CD14-positive monocyte (primary cell): Measurements from ENCODE around the gene LYRM7. TPM values are rescaled to one million over a fixed set of nuclear protein-coding genes. Genes with fewer than 3 reads are reported as not detected.

ENCODE experiments used
- DNase-seq, 3 donors: peaks; one replicate each; pipeline ENCODE4 v3.0.0-alpha.2; 2011 to 2022
- H2AFZ ChIP-seq: 2 replicates; pipeline ENCODE4 v1.6.0; 2012; ENCODE audit warnings: mild to moderate bottlenecking, low read depth, low read length, inconsistent platforms; ENCODE audit not compliant: insufficient read depth, poor library complexity, severe bottlenecking
- H3K27ac ChIP-seq, 2 donors: 1 replicate in 1 of 2; 2 replicates in 1 of 2; pipeline ENCODE4 v1.5.1; 2012 to 2013; ENCODE audit warnings: low read length in 2 of 2, control low read depth in 1 of 2, inconsistent platforms in 1 of 2, low read depth in 1 of 2, mild to moderate bottlenecking in 1 of 2
- H3K27me3 ChIP-seq, 2 donors: one replicate each; pipeline versions ENCODE4 v1.6.0 to v1.6.1; 2011 to 2013; ENCODE audit warnings: low read length in 2 of 2; ENCODE audit not compliant: control insufficient read depth in 2 of 2, insufficient read depth in 2 of 2
- H3K36me3 ChIP-seq, 2 donors: replicated peaks in 1 of 2; 1 replicate in 1 of 2; 2 replicates in 1 of 2; pipeline versions ENCODE4 v1.5.1 to v1.6.1; 2012 to 2013; ENCODE audit warnings: low read length in 2 of 2, control low read depth in 1 of 2, inconsistent platforms in 1 of 2, mild to moderate bottlenecking in 1 of 2; ENCODE audit not compliant: insufficient read depth in 2 of 2, control insufficient read depth in 1 of 2
- H3K4me1 ChIP-seq, 2 donors: 1 replicate in 1 of 2; 2 replicates in 1 of 2; pipeline versions ENCODE4 v1.5.1 to v1.6.1; 2012 to 2013; ENCODE audit warnings: low read length in 2 of 2, control low read depth in 1 of 2, inconsistent platforms in 1 of 2, mild to moderate bottlenecking in 1 of 2, moderate library complexity in 1 of 2; ENCODE audit not compliant: insufficient read depth in 2 of 2, control insufficient read depth in 1 of 2
- H3K4me2 ChIP-seq: replicated peaks from 2 replicates; pipeline ENCODE3; 2012; ENCODE audit warnings: low read length, moderate library complexity, mild to moderate bottlenecking; ENCODE audit not compliant: poor library complexity, severe bottlenecking; ENCODE audit errors: extremely low read depth
- H3K4me3 ChIP-seq, 3 experiments: fragments of 200-600 bp in 1 of 3; sonication (generic) in 1 of 3; replicated peaks in 1 of 3; 1 replicate in 2 of 3; 2 replicates in 1 of 3; pipeline ENCODE4 v1.5.1; 2011 to 2013; ENCODE audit warnings: low read length in 3 of 3, mild to moderate bottlenecking in 3 of 3, control low read depth in 2 of 3, low read depth in 2 of 3, inconsistent platforms in 1 of 3, moderate library complexity in 1 of 3
- H3K79me2 ChIP-seq: 2 replicates; pipeline ENCODE4 v1.6.0; 2012; ENCODE audit warnings: mild to moderate bottlenecking, control low read depth, inconsistent platforms, low read length, moderate library complexity; ENCODE audit not compliant: insufficient read depth
- H3K9ac ChIP-seq: 2 replicates; pipeline ENCODE4 v1.6.0; 2017; ENCODE audit warnings: low read length, mild to moderate bottlenecking; ENCODE audit not compliant: insufficient read depth, poor library complexity, severe bottlenecking
- H3K9me3 ChIP-seq, 2 donors: replicated peaks in 1 of 2; 1 replicate in 1 of 2; 2 replicates in 1 of 2; pipeline versions ENCODE4 v1.5.1 to v1.6.1; 2012 to 2013; ENCODE audit warnings: low read length in 2 of 2, control low read depth in 1 of 2; ENCODE audit not compliant: control insufficient read depth in 1 of 2, insufficient read depth in 1 of 2
- H4K20me1 ChIP-seq: 2 replicates; pipeline ENCODE4 v1.6.0; 2012; ENCODE audit warnings: mild to moderate bottlenecking, low read length, control low read depth, moderate library complexity; ENCODE audit not compliant: insufficient read depth
- H3K27ac Mint-ChIP-seq, 7 donors: one replicate each; pipeline ENCODE4 v1.8.0; 2020; ENCODE audit warnings: mild to moderate bottlenecking in 7 of 7, mixed read lengths in 7 of 7, moderate library complexity in 6 of 7, inconsistent platforms in 2 of 7
- H3K27me3 Mint-ChIP-seq, 3 donors: one replicate each; pipeline ENCODE4 v1.8.0; 2021 to 2022; ENCODE audit warnings: low read depth in 3 of 3, mild to moderate bottlenecking in 3 of 3, mixed read lengths in 3 of 3, moderate library complexity in 3 of 3, inconsistent platforms in 1 of 3
- H3K36me3 Mint-ChIP-seq, 2 donors: one replicate each; pipeline ENCODE4 v1.8.0; 2020; ENCODE audit warnings: mixed read lengths in 2 of 2, inconsistent platforms in 1 of 2, mild to moderate bottlenecking in 1 of 2
- H3K4me1 Mint-ChIP-seq: one replicate; pipeline ENCODE4 v1.8.0; 2020; ENCODE audit warnings: mild to moderate bottlenecking, mixed read lengths
- H3K4me3 Mint-ChIP-seq, 2 donors: one replicate each; pipeline ENCODE4 v1.8.0; 2020; ENCODE audit warnings: mild to moderate bottlenecking in 2 of 2, mixed read lengths in 2 of 2, moderate library complexity in 1 of 2
- H3K9me3 Mint-ChIP-seq, 7 donors: one replicate each; pipeline ENCODE4 v1.8.0; 2020 to 2022; ENCODE audit warnings: mixed read lengths in 7 of 7, mild to moderate bottlenecking in 6 of 7, moderate library complexity in 6 of 7, inconsistent platforms in 2 of 7
- CTCF ChIP-seq: fragments of 200-600 bp; IDR thresholded peaks from one replicate; pipeline ENCODE4 v1.8.0; 2022; ENCODE audit warnings: antibody characterized with exemption, mild to moderate bottlenecking
- intact Hi-C, 2 donors: fragments of 100-400 bp; cut with micrococcal nuclease; formaldehyde crosslinking; loops; one replicate each; pipeline versions ENCODE4 v1.15.0 to v1.15.1; 2023
- polyA plus RNA-seq, 3 donors: library from polyadenylated mRNA; depleted of rRNA in 1 of 3; unstranded in 2 of 3; stranded (reverse) in 1 of 3; fragments of 300-500 nt in 2 of 3; fragments of >200 nt in 1 of 3; fragmentation: Illumina TruSeq in 2 of 3; gene quantifications; 1 replicate in 2 of 3; 2 replicates in 1 of 3; pipeline ENCODE4 v1.2.3, GENCODE V29; 2012 to 2021

LYRM7 gene
- polyA plus RNA-seq, 3 donors, result 3.1 to 3.7 (median 3.2) TPM

GRCh38 chr5:131182839-131183238 lies 12.1 kb downstream of the LYRM7 start:
- no peak overlapping the region for H3K27ac ChIP-seq
- Mint-ChIP-seq H3K4me1 (no peaks in the 10 kb centered on the region), H3K4me3 (no peak overlapping the region), H3K27me3 (no peaks in the 10 kb centered on the region), H3K36me3 (peaks cover 3 to 12% of the 10 kb centered on the region in 2 donors), H3K27ac (no peak overlapping the region), H3K9me3 (peaks cover 0 to 1% (median 0%) of the 10 kb centered on the region in 7 donors)
- DNase-seq, result no peak
- TF ChIP-seq CTCF, result no peak
- peaks cover 13% of the 10 kb centered on the region for H3K79me2 ChIP-seq
- H3K36me3 ChIP-seq, result no peaks in the 10 kb centered on the region
- no peaks in the 10 kb centered on the region for H3K9me3 ChIP-seq
- H3K27me3 ChIP-seq, result no peaks in the 10 kb centered on the region
- H3K4me2 ChIP-seq, result no peak overlapping the region
- no peaks in the 10 kb centered on the region for H3K4me1 ChIP-seq
- intact Hi-C loops, result no loop called here
- no peaks in the 10 kb centered on the region for H4K20me1 ChIP-seq
- no peak overlapping the region for H3K9ac ChIP-seq
- no peak overlapping the region for H2AFZ ChIP-seq
- H3K4me3 ChIP-seq, result no peak overlapping the region

GRCh38 chr5:131185523-131186104 lies 14.9 kb downstream of the LYRM7 start:
- H3K9me3 Mint-ChIP-seq, result peaks cover 0 to 3% (median 0%) of the 10 kb centered on the region in 7 donors

More at GRCh38 chr5:131185523-131186104, 14.9 kb downstream of the LYRM7 start:
- Mint-ChIP-seq H3K4me3 (no peak overlapping the region), H3K36me3 (peaks cover 10 to 20% of the 10 kb centered on the region in 2 donors), H3K4me1 (no peaks in the 10 kb centered on the region), H3K27ac (no peak overlapping the region), H3K27me3 (no peaks in the 10 kb centered on the region)
- Histone ChIP-seq H3K9me3 (no peaks in the 10 kb centered on the region), H3K4me2 (no peak overlapping the region), H3K4me3 (no peak overlapping the region), H4K20me1 (no peaks in the 10 kb centered on the region), H3K9ac (no peak overlapping the region), H3K79me2 (no peaks in the 10 kb centered on the region), H3K4me1 (no peaks in the 10 kb centered on the region), H2AFZ (no peak overlapping the region), H3K27me3 (no peaks in the 10 kb centered on the region), H3K27ac (no peak overlapping the region), H3K36me3 (no peaks in the 10 kb centered on the region)
- intact Hi-C loops, result no loop called here
- no peak for DNase-seq
- no peak for TF ChIP-seq CTCF
